GM21576 (cell line): ENCODE measurements around the gene GEMIN7.

Experiments
- ATAC-seq: cut with Tn5 transposase; IDR thresholded peaks from one replicate; pipeline ENCODE4 v1.9.1; 2021; ENCODE audit warnings: mild to moderate bottlenecking, moderate library complexity; ENCODE audit not compliant: unreplicated experiment

Gene GEMIN7

DNA sequence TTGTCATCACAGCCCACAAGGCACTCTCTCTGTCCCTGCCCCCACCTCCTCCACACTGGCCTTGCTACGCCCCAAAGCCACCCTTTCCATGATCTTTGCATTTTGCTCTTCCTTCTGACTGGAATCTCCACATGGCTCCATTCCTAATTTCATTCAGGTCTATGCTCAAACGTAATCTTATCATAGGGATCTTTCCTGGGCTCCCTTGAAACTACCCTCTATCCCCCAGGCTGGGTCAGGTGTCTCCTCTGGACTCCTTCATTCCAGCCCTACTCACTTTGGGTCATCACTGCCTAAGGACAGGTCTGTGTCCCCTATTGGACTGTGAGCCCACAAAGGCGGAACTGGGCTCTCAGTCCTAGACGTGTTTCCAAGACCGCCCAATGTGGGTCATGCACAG lies 3.1 kb downstream of the GEMIN7 start:
- ATAC-seq: no peak

DNA sequence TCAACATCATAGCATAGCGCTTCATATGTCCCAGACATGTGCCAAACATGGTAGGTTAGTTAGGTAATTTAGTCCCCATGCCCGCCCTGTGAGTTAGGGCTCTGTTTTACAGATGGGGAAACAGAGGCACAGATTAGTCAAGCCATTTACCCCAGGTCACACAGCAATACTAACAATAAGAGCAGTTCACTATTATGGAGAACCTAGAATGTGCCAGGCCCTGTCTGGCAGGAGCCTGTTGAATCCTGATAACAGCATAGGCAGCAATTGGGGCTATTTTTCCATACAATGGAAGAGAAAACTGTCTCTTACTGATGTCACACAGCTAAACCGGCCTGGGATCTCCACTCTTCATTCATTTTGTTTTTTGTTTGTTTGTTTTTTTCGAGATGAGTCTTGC lies 7.4 kb downstream of the GEMIN7 start:
- no peak for ATAC-seq

DNA sequence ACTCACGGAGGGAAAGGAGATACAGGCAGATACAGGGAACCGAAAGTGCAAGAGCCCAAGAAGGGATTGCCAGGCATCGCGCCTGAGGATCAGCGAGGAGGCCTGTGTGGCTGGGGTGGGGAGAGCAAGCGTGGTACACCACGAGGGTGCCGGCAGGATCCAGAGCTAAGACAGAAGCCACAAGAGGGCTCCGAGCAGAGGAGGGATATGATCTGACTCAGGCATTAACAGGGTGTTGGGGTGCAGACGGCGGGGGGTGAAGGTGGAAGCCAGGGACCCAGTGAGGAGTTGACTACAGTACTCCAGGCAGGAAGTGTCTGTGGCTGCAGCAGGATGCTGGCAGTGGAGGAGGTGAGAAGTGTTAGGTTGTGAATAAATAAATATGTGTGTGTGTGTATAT lies 8.5 kb downstream of the GEMIN7 start:
- no peak for ATAC-seq

DNA sequence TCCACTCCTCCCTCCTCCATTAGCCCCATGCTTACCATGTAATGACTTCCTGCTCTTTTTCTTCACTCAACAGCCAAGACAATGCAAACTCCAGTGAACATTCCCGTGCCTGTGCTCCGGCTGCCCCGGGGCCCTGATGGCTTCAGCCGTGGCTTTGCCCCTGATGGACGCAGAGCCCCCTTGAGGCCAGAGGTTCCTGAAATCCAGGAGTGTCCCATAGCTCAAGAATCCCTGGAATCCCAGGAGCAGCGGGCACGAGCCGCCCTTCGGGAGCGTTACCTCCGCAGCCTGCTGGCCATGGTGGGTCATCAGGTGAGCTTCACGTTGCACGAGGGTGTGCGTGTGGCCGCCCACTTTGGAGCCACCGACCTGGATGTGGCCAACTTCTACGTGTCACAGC lies 11.0 kb downstream of the GEMIN7 start:
- ATAC-seq: no peak

DNA sequence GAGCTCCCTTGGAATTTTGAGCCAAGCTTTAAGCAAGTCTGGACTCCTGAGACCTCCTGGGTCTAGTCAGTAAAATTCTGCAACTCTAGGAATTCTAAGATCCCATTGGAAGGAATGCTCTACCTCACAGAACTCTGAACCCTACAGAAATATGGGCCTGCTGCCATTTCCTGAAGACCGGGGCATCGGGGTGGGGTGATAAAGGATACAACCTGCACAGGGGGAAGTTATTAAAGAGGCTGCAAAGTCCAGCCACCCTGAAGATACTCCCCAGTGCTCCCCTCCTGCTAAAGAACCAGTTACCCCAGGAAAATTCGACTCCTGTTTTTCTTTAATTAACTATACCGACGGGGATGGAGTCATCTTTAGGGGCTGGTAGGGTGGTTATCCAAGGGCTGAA lies 11.5 kb downstream of the GEMIN7 start:
- ATAC-seq: no peak

DNA sequence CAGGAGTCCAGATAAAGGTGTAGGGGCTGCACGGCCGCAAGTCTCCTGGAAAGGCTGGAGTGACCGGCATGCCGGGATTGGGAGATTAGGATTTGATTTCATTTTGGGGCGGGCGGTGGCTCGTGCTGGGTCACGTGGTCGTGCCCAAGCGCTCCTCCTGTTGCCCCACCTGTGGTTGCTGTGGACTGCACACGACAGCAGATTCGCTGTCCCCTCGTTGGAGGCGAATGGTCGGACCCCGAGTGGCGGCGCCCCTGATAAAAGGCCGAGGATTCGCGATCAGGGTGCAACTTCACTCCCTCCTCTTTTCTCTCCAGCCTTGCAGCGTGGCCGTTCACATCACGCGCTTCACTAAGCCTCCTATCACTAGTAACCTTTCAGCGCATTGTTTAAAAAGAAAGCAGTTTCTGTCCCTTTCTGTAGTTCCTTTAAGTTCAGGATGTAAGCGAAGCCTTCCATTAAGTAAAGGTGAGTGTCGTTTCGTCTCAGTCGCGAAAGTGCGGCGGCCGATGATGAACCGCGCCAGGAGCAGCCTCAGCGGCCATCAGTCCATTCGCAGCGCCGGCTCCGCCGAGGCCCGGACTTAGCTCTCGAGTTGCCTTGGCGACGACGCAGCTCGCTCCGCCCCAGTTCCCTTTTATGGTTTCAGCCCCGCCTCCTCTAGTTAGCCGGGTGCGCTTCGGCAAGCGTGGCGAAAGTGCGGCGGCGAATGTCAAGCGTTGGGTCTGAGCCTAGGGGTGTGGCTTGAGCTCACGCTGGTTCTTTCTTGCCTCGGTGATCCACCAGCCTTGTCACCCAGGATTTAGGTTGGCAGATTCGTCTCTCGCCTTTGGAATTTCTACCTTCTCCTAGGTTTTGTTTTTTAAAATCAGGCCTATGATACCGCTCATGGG lies 12.2 kb downstream of the GEMIN7 start:
- peak; percentile 73 for ATAC-seq

DNA sequence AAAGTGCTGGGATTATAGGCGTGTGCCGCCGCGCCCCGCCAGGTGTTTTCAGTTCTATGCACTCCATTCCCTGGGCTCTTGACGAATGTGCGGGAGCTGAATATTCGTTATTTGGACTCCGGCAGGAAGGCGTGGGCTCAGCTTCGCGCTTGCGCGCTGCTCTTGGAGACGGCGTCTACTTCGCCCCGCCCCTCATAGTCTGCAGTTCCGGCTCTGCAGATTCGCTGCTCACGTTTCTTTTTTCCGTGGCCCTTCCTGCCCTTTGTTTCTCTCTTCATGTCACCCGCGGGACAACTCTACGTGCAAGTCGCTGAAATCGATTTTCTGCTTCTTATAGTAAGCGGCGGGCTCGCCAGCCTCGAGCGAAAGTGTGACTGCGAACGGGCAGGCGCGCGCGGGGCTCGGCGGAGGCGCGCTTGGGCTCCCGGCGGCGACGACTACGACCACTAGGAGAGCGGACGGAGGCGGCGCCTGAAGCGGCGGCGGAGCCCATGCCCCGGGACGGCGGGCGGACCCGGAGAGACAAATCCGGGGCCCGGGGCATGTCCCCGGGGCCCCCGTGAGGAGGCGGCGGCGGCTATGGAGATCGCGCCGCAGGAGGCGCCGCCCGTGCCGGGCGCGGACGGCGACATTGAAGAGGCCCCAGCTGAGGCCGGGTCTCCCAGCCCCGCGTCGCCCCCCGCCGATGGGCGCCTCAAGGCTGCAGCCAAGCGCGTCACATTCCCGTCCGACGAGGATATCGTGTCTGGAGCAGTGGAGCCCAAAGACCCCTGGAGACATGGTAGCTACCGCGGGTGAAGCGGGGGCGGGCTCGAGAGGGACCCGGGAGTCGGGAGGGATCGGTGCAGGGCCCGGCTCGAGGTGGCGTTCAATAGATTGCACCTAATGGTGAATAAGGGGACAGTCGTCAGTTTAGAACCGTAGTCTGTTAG lies 14.0 kb downstream of the GEMIN7 start, which contains the start of gene PPP1R37:
Gene PPP1R37, plus strand, starts transcription at position 433 of the 932 bp plus-strand sequence. Its CDS starts 147 bp downstream, at position 580.
- ATAC-seq: peak; percentile 56

DNA sequence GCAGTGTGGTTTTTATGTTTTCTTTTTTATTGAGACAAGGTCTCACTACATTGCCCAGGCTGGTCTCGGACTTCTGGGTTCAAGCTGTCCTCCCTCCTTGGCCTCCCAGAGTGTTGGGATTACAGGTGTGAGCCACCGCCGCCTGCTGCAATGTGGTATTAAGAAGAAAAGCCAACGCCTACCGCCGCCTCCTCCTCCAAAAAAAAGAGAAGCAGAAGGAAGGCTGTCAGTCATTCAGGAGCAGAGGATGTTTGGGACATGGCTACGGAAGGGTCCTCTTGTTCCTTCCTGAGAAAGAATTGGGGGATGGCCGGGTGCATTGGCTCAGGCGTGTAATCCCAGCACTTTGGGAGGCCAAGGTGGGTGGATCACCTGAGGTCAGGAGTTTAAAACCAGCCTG lies 15.1 kb downstream of the GEMIN7 start:
- ATAC-seq: no peak

DNA sequence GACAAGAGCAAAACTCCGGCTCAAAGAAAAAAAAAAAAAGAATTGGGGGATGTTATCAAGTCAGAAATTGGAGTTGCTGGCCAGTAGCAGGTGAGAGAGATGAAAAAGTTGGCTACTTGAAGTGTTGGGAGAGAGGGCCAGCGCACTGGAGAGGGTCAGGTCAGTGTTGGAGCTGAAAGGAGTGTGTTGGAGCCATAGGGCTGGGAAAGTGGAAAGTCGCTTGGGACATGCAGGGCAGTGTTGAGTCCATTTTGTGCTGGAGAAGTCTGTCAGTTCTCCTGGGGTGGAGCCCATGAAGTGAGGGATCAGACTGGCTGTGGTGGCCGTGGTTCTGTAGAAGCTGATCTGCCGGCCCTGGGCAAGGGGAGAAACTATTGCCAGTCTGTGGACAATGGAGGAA lies 15.6 kb downstream of the GEMIN7 start:
- no peak for ATAC-seq

DNA sequence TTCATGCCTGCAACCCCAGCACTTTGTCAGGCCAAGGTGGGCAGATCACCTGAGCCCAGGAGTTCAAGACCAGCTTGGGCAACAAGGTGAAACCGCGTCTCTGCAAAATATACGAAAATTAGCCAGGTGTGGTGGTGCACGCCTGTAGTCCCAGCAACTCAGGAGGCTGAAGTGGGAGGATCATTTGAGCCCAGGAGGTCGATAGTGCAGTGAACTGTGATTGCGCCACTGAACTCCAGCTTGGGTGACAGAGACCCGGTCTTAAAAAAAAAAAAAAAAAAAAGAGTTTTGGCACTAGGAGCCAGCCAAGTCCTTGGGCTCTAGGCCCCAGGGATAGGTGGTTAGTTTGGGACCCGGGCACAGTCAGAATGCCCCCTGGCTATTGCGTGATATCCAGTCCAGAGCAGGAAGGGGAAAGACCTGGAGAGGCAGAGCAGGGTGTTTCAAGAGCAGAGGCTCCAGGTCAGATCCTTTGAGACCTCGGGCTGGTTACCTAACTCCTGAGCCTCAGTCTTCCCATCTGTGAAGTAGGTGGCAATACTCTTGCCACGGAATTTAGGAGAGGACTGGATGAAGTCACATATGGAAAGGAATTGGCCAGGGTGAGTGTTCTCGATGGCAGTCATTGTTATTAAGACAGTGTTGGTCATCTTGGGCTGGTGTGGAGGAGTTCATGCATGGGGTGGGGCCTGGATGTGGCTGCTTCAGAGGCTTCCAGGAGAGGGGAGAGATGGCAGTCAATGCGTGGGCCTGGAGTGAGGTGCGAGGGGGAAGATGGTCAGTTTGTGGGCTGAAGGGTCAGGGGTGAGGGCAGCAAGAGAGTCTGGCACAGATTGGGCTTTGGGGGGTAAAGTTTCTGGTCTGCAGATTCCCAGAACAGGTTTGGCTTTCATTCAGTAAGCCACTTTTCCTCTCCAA lies 16.7 kb downstream of the GEMIN7 start:
- no peak for ATAC-seq

DNA sequence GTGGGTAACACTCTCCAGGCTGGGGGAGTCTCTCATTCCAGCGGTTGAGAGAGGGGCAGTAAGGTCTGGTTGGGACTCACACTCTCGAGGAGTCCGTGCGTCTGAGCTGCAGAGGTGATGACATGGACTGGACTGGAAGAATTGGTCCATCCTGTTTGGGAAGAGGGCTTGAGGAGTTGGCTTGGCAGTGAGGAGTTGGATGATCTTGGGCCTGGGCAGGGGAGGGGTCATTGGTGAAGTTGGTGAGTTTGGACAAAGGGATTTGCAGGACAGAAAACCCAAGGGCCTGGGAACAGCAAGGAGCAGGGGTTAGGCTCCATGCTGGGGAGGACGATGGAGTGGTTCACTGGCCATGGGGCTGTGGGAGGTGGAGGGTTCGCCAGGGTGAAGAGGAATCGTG lies 17.6 kb downstream of the GEMIN7 start:
- no peak for ATAC-seq

DNA sequence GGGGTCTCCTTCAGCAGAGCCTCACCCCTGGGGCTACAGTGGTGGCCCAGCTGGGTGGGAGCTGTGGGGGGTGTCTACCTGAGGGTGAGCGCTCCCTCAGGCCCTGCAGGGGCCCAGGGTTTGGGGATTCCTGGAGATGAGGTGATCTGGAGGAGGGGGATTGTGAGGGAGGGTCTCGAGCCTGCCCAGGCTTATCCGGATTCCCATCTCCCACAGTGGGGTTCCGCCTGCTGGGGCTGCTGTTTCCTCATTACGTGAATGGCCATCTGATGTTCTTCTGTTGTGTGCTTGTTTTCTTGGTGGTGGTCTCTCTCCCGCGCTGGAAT lies 18.4 kb downstream of the GEMIN7 start:
- no peak for ATAC-seq

DNA sequence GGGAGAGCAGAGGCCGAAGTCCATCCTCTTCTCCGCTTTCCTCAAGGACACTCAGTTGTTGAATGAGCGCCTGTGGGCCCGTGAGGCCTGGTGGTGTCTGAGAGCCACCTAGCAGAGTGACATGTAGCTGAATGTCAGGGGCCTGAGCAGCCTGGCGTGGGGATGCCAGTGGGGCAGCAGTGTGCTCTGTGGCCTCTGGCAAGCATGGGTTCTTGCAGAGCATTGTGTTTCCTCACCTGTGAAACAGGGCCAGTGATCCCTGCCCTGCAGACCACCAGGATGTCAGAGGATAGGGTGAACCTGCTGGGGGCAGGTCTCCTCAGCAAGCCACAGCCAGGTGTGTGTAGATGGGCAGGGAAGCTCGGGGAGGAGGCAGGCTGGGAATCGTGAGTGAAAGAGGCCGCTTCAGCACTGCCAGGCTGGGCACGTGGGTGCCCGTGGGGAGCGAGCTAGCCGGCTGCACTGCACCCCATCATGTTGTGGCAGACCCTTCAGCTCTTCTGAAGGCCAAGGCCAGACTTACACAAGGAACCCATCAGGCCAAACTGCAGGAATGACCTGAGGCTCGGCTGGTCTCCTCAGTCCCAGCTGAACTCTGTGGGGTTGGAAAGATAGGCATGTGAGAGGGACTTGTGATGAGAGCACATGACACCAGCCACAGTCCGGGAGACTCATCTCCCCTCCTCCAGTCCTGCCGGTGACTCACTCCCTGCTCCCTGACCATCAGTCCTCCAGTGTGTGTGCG lies 18.9 kb downstream of the GEMIN7 start:
- no peak for ATAC-seq

DNA sequence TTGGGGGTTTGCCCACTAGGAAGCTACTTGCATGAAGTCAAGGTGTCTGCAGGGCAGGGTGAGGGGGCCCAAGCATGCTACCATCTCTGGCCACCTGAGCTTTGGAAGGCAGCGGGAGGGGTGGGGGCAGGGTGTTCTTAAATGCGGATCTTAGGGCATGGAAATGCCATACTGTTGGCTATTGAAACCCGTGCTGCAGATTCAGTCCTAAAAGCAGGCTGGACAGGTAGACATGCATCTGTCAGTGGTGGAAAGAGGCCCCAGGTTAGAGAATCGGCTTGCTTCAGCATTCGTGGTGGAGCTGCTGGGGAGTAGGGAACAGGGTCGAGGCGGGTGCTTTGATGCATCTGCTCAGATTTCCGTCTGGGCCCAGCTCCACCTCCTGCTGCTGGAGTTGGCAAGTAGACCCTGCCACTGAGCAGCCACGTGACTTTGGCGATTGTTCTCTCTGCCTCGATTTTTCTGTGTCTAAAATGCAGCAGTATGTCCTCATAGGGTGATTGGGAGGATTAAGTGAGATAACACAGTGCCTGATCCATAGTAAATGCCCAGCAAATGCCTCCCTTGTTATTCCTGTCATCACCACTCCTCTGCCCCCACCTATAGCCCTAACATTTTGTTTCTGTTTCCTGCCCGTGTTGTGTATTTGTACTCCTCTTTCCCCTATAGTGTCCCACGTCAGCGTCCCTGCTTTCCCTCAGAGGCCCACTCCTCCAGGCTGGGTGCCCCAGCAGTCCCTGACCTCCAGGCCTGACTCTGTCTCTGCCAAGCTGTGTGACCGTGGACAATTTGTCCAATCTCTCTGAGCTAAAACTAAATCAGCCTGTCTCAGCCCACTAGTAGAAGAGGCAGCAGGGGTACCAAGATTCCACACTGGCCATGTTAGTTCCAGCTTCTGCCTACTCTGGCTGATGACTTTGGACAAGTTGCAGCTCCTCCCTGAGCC lies 19.7 kb downstream of the GEMIN7 start:
- no peak for ATAC-seq

DNA sequence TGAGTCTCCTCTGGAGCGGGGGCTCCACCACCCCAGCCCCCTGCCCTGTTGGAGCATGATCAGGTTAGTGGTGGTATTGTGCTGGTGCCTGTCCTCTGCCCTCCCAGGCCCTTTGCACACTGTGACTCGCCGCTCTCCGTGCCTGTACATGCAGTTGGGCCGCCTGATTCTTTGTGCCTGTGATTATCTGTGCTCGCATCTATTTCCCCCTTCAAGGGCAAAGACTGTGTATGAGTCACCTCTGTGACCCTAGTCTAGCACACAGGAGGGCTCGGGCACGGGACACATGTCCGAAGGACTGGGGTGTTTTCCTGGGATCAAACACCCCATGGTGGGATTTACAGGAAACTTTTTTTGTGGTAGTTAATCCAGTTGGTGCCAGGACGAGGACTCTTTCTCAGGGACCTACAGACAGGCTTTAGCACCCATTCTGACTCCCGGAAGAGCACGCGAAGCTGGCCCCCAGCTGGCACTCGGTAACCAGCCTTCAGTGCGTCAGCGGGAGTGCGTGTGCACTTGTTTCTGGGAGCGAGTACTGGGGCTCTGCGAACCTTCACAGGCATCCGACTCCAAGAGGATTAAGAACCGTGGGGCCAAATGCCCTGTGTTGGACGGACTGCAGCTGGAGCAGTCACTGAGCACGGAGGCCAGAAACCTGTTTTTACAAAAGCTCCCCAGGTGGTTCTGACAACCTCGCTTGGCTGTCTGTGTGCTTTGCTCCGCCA lies 20.6 kb downstream of the GEMIN7 start:
- no peak for ATAC-seq

DNA sequence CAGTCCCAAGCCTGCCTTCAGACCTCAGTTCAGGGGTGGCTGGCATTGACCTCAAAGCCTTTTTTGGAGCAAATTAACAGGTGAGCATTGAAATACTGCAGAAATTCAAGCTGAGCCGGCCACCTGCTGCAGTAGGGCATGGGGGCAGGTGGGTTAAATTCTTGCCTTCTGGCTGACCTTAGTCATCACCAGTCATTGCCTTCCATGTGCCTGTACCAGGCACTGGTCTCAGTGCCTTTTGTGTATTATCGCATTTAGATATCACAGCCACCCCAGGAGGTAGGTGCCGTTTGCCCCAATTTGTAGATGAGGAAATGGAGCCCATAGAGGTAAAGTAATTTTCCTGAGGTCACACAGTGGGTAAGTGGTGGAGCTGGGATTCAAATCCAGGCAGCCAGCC lies 21.1 kb downstream of the GEMIN7 start:
- no peak for ATAC-seq

DNA sequence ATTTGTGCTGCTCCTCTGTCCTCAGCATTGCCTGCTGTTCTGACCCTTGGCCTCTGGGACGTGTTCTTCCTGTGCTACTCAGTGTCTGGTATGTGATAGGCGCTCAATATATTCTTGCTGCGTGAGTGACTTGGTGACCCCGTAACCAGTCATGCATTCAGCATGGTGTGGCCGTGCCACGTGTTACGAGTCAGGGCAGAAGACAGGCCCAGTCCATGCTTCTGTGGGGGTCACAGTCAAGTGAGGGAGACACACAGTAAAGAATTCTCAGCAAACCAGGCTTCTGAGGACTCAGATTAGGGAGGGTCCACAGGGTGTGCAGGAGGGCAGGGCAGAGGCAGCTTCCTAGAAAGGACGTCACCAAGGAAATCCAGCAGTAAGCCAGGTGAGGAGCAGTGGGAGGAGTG lies 21.8 kb downstream of the GEMIN7 start:
- no peak for ATAC-seq

DNA sequence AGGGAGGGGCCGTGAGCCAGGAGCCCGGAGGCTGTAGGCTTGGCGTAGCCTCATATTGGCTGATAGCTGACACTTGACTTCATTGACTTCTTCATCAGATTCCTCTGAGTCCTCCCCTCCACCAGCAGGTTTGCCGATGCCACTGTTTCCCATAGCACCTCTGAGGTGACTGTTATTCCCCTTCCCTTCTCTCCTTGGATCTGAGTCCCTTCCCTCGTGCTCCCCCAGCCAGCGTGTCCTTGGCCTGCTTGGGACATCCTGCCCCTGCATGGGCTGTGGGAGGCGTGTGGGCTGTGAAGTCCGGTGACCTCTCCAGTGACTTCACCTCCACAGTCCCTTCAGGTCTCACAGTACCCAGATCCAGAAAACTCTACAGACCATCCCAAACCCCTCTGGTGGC lies 22.7 kb downstream of the GEMIN7 start:
- ATAC-seq: no peak
